B cell (primary cell): ENCODE measurements around the gene HSPBAP1.

Experiments
- EZH2 ChIP-seq: IDR thresholded peaks from 2 replicates; pipeline ENCODE4 v1.6.1; 2012; ENCODE audit warnings: borderline replicate concordance, low read depth, mild to moderate bottlenecking, moderate library complexity, low read length; ENCODE audit not compliant: insufficient read depth, poor library complexity, severe bottlenecking
- TF ChIP-seq, protein P1 (sequence below): fragments of 200-600 bp; IDR thresholded peaks from one replicate; pipeline ENCODE4 v1.8.0; 2022; ENCODE audit warnings: antibody characterized with exemption, mild to moderate bottlenecking

DNA sequence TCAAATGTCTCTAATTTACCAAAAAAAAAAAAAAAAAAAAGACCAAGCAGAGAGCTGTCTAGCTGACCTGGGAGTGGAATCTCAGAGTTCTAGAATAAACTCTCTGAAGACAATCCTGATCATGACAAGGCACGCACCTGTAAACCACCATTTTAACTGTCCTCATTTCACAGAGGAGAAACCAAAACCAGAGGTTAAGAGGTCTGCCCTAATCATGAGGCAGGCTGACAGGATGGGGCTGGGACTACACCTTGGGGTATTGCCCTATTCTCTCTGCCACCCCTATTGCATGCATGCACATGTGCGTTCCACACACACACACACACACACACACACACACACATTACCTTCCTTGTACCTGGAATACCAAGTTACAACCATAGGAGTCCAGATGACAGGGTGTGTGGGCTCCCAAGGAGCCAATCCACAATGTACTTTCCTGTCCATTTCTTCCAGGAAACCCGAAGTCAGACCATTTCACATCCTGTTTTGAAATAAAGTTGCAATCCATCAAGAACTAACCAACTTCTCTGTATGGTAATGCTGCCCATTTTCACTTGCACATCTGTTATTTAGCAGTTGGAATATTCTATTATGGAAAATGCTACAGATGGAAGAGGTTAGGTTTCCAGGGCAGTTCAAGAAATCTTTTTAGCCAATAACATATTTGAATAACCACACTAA lies 34.6 kb downstream of the HSPBAP1 start:
- TF ChIP-seq, protein P1, sequence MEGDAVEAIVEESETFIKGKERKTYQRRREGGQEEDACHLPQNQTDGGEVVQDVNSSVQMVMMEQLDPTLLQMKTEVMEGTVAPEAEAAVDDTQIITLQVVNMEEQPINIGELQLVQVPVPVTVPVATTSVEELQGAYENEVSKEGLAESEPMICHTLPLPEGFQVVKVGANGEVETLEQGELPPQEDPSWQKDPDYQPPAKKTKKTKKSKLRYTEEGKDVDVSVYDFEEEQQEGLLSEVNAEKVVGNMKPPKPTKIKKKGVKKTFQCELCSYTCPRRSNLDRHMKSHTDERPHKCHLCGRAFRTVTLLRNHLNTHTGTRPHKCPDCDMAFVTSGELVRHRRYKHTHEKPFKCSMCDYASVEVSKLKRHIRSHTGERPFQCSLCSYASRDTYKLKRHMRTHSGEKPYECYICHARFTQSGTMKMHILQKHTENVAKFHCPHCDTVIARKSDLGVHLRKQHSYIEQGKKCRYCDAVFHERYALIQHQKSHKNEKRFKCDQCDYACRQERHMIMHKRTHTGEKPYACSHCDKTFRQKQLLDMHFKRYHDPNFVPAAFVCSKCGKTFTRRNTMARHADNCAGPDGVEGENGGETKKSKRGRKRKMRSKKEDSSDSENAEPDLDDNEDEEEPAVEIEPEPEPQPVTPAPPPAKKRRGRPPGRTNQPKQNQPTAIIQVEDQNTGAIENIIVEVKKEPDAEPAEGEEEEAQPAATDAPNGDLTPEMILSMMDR, result no peak
- no peak for TF ChIP-seq EZH2
